Measurements from ENCODE around the gene ZNF175.

Gene ZNF175

DNA sequence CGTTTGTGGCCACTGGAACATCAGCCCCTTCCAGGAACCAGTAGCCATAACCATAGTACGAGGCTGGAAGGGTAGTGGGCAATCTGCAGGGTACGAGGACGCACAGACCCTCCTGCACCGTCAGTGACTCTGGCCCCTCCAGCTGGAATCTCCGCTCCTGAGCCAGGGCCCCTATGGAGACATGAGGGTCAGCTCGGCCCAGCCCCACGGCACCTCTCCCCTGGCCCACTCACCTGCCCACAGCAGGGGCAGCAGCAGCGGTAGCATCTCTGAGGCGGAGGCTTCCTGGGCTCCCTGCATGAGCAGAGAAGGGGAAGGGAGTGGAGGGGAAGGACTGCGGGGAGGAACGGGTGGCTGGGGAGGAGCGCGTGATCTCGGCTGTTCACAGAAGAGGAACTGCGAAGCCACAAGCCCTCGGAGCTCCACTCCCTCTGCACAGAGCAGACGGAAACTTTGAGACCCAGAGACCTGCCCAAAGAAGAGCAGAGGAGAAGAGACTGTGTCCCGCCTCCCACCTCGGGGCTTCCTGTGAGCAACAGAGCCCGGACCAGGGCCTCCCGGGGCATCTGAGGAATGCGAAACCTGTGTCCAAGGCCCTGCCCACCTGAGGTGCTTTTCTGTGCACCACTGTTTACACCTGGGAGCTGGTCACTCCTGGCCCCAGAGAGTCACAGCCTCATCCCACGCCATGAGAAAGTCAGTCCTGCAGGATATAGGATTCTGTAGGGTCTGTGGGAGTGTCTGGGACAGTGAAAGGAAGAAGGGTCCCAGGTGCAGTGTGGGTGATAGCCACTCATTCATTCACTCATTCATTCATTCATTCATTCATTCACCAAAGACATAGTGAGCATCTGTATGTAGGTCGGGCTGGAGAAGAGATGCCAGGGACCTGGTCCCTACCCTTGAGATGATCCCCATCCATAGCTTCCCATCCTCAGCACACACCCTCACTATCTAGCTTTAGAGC is 39.5 kb upstream of the ZNF175 start, which contains the start of gene SIGLEC6:
Gene SIGLEC6 (minus strand): TSS at position 322 of the 967 bp plus-strand sequence. CDS start 22 bp downstream, at position 300.
- no peak within 1 kb of the TSS for H3K4me3 ChIP-seq (ENCODE audit: low read length)
- no peak for DNase-seq (ENCODE audit: low read depth)

DNA sequence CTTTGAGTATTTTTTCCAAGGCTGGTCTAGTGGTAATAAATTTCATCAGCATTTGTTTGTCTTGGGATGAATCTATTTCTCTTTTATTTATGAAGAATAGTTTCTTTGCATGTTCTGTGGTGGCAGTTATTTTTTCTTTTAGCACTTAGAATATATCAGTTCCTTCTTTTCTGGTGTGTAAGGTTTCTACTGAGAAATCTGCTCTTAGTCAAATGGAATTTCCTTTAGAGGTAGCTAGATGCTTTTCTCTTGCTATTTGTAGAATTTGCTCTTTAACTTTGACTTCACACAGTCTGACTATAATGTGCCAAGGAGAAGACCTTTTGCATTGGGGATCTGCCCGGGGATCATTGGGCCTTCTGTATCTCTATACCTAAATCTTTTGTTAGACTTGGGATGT is 35.5 kb upstream of the ZNF175 start:
- no peak for DNase-seq (ENCODE audit: low read depth)
- TF ChIP-seq, protein P1, sequence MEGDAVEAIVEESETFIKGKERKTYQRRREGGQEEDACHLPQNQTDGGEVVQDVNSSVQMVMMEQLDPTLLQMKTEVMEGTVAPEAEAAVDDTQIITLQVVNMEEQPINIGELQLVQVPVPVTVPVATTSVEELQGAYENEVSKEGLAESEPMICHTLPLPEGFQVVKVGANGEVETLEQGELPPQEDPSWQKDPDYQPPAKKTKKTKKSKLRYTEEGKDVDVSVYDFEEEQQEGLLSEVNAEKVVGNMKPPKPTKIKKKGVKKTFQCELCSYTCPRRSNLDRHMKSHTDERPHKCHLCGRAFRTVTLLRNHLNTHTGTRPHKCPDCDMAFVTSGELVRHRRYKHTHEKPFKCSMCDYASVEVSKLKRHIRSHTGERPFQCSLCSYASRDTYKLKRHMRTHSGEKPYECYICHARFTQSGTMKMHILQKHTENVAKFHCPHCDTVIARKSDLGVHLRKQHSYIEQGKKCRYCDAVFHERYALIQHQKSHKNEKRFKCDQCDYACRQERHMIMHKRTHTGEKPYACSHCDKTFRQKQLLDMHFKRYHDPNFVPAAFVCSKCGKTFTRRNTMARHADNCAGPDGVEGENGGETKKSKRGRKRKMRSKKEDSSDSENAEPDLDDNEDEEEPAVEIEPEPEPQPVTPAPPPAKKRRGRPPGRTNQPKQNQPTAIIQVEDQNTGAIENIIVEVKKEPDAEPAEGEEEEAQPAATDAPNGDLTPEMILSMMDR (conservative IDR thresholded peaks at IDR 0.05; ENCODE audit: low read length) = no peak
- H3K4me3 ChIP-seq (ENCODE audit: low read length) = no peak overlapping the region

More for the DNA sequence above, 39.5 kb upstream of the ZNF175 start, which contains the start of gene SIGLEC6:
- TF ChIP-seq, protein P1 (conservative IDR thresholded peaks at IDR 0.05; ENCODE audit: low read length) = no peak

DNA sequence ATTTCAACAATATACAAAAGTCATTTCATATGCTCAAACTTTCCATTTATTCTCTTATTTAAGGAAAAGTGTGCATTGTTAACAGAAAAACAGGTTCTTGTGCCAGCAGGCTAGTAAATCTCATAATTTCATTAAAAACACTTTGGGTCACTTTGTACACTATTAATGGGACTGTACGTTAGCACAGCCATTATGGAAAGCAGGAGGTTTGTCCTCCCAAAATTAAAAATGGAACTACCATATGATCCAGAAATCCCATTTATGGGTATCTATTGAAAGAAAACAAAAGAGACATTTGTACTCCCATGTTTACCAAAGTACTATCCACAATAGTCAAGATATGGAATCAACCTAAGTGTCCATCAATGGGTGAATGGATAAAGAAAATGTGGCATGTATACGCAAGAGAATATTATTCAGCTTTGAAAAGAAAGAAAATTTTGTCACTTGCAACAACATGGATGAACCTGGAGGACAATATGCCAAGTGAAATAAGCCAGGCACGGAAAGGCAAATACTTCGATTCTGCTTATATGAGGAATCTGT is 31.2 kb upstream of the ZNF175 start:
- H3K4me3 ChIP-seq (ENCODE audit: low read length) = no peak overlapping the region
- no peak for DNase-seq (ENCODE audit: low read depth)
- TF ChIP-seq, protein P1 (conservative IDR thresholded peaks at IDR 0.05; ENCODE audit: low read length) = no peak

DNA sequence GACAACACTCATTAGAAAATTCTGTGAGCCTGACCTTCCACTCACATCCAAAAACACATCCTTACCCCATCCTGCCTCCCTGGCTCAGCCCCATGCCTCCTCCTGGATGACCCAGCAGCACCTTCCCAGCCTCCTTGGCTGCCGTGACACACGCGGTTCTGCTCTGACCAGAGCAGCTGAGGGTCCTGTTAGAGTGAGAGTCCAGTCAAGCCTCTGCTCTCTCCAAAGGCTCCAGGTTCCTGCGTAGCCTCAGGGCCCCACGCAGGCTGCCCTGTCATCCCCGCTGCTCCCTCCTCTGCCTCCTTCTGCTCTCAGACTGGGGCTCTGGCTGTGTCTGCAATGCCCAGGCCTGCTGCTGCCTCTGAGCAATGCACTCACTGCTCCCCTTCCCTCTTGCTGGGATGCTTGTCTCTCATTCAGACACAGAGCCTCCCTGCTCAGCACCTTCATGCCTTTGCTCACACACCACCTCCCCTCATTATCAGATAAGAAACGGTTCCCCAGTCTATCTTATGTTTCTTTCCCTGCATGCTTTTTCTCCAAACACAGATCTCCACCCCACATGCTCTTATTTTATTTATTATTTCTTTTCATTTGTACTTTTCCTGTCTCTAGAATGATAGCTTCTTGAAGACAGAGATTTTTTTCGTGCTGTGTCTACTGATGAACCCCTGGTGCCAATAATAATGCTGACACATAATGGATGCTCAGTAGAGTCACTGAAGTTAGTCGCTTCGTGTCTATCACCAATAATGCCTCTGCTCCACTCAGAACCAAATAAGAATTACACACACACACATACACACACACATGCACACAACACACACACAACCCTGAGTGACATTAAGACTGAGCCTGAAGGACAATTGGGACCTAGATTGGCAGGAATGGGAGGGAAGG is 29.4 kb upstream of the ZNF175 start:
- TF ChIP-seq, protein P1 (conservative IDR thresholded peaks at IDR 0.05; ENCODE audit: low read length) = no peak
- DNase-seq (ENCODE audit: low read depth) = no peak
- no peak overlapping the region for H3K4me3 ChIP-seq (ENCODE audit: low read length)

DNA sequence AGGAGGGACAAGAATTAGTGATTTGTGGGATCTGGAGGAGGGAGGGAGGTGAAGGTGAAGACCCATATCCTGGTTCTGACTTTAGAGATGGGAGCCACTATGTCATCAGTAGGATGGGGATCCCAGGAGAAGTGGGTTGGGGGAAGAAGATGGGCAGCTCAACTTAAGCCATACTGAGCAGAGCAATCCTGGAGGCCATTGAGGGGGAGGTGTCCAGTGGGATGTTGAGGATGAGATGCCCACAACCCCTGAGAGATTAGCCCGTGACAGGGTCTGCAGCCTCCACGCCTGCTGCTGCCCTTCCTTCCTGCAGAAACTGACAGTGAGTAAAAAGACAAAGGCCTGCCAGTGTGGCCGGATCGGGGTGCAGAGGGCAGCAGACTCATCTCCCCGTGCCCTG is 28.4 kb upstream of the ZNF175 start:
- no peak overlapping the region for H3K4me3 ChIP-seq (ENCODE audit: low read length)
- DNase-seq (ENCODE audit: low read depth) = no peak
- TF ChIP-seq, protein P1 (conservative IDR thresholded peaks at IDR 0.05; ENCODE audit: low read length) = no peak

DNA sequence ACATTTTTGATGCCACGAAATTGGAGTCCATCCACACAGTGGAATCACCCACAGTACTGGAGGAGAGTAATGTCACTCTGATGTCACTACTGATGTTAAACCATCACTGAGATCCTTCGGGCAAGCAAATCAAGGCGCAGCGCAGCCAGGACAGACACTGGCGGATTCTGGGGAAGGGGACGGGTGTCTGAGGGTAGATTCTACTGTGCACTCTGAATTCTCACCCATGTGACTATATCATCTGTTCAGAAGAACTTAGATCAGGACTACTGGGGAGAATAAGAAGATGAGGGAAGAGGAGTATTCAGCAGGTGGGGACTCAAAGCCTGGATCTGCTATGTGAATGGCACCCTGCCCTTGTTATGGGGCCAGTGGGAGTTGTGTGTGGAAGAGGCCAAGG is 27.0 kb upstream of the ZNF175 start:
- TF ChIP-seq, protein P1 (conservative IDR thresholded peaks at IDR 0.05; ENCODE audit: low read length) = no peak
- H3K4me3 ChIP-seq (ENCODE audit: low read length) = no peak overlapping the region
- no peak for DNase-seq (ENCODE audit: low read depth)

Measured in AG10803 (cell line).